HG03565 (cell line): ENCODE results near the gene TMBIM6.

Experiments used
- ATAC-seq: cut with Tn5 transposase; IDR thresholded peaks from one replicate; pipeline ENCODE4 v1.9.1; 2021; ENCODE audit warnings: mild to moderate bottlenecking, moderate library complexity; ENCODE audit not compliant: unreplicated experiment

TMBIM6 gene

DNA sequence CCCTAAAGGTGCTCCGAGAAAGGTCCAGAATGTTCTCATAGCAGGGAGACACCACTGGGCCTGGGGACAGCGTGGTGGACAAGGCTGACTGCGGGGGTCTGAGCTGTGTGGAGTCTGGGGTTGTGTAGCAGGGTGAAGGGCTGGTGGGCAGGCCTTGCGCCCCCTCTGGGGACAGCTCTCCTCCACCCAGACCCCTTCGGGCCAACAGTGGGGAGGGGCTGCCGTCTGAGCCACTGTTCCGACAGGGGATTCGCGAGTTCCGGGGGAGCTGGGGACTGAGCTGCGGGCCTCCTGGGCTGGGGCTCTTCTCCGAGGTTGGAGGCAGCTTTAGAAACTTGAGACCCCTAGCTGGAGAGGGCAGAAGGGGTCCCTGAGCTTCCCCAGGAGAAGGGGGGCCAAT, 54.8 kb downstream of the TMBIM6 start:
- ATAC-seq: no peak

DNA sequence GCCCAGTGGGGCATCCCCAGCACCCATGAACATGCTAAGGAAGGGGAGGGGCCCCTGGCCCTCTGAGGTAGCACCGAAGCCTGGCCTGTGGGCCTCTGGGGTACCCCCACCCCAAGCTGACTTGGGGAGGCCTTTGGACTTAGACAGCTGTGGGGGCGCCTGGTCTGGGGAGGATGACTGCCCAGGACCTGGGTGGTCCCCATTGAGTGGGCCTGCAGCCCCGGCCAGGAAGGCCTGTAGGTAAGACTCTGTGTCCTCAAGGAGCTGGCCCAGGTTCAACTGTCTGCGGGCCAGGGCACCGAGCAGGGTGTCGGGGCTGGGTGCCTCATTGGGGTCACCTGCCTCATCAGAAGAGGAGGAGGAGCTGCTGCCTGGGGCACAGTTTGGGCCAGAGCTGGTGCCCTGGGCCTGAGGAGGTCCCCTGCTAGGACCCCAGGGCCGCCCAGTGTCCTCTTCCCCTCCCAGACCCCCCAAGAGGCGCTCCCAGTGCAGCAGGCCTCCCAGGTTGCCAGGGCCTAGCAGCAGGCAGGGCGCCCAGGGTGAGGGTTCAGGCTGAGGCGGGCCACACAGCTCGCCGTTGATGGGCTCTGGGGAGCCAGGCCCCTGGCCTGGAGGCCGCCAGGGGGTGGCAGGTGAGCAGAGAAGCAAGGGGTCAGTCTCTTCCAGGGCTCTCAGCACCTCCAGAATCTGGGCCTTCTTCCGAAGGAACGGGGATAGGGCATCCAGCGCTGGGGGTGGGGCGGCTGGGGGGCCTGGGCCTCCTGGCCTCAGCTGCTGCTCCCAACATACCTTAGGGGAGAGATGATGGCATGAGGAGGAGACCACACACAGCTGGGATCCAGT, 55.5 kb downstream of the TMBIM6 start:
- ATAC-seq: no peak

DNA sequence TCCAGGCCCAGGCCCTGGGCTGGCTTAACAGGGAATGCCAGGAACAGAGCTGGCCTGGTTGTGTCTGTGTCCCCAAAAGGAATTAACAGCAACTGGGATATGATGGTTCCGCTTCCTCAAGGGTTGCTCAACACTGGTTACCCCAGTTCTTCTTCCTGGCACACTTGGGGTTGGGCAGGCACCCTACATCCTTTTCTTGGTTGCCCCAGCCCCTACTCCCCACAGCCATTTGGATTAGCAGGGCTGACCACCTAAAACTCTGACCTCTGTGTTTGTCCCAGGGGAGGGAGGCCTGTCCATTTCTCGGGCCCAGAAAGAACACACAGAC, 56.1 kb downstream of the TMBIM6 start:
- ATAC-seq: no peak

DNA sequence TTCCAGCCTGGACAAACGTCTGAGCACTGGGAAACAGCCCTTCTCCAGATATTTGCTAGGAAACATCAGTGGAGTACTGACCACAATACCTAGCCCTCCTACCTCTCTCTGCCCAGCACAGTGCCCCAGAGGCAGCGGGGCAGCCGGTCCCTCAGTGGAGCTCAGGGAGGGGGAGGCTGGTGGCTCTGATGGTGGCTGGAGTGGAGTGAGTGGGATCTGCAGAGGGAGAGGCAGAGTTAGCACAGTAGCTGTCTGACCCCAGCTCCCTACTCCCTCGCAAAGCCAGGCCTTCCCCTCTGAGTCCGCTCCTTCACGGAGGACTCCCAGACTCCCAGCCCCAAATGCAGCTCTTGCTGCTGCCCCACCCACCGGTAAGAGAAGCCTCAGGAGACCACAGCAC, 56.9 kb downstream of the TMBIM6 start:
- no peak for ATAC-seq

DNA sequence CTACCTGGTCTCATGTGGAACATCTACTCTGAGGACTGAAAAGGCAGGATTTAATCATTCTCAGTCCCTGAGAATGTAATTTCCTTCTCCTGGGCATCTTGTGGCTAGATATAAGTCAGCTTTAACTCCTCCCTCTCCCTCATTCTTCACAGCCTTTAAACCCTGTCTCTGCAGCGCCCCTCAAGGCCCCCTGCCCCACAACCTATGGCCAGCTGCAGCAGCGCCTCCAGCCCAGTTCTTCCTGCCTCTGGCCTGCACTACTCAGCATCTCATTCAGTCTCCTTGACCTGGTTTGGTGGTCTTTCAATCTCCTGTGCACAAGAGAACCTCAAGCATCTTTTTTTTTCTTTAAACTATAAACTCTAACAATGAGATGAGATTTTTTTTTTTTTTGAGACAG, 57.6 kb downstream of the TMBIM6 start:
- no peak for ATAC-seq

DNA sequence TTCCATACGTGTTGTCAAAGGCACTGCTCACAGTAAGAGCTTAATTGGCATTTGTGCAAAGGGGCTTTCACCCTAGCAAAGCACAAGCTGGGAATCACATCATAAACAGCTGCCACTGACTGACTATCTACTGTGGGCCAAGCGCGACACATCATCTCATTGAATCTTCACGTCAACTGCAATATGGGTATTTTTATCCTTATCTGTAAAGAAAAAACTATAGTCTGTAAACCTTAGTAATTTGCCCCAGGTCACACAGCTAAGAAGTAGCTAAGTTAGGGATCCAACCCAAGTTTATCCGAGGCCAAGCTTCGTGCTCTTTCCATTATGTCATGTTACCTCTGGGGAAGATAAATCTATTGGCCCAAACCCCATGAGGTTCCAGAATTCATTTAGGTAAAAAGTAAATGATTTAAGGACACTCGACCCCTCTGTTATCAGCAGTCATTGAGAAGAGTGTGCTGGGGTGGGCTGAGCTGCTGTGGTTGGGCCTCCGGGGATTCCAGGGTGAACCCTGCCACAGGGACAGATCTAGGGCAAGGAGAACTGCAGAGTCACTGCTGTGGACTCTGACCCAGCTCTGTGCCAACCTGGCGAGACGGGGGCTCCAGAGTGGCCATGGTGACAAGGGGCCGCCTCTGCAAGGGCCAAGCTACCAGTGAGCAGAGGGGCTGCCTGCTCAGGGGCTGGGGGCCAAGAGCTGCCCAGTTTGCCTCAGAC, 59.2 kb downstream of the TMBIM6 start:
- ATAC-seq: no peak

DNA sequence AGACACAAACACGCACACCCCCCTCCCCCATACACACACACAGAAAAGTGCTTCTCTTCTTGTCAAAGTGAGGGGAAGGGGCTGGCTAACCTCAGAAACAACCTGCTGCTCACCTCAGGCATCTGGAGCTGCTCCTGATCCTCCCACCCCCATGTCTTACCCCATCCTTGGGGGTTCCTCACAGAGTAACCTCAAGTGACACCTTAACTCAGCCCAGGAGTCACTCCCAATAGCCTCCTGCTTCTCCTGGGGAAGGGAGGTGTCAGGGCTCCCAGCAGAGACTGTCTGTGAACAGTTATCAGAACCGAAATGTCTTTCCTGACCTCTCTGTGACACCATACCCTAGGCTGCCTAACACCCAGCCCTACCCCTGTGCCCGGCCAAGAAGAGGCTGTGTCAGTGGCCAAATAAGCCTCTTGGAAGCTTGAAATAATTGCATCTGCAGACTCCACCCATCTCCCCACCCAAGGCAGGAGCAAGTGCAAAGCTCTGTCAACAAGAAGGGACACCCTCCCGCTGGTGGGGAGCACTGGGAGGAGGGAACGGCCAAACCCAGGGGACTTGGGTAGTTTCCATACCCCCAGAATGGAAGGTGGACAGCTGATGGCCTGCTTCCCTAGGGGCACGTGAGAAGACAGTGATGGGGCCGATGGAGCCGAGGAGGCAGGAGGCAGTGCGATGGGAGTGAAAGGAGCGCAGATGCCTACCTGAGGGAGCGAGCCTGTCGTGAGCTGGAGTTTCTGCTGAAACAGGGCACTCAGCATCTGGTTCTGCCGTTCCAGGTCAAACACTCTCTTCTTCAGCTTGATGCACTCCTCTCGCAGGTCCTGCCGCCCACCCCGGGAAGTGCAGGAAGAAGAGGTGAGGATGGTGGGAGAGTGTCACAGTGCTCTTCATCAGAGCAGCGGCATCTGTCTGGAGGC, 60.0 kb downstream of the TMBIM6 start:
- no peak for ATAC-seq

DNA sequence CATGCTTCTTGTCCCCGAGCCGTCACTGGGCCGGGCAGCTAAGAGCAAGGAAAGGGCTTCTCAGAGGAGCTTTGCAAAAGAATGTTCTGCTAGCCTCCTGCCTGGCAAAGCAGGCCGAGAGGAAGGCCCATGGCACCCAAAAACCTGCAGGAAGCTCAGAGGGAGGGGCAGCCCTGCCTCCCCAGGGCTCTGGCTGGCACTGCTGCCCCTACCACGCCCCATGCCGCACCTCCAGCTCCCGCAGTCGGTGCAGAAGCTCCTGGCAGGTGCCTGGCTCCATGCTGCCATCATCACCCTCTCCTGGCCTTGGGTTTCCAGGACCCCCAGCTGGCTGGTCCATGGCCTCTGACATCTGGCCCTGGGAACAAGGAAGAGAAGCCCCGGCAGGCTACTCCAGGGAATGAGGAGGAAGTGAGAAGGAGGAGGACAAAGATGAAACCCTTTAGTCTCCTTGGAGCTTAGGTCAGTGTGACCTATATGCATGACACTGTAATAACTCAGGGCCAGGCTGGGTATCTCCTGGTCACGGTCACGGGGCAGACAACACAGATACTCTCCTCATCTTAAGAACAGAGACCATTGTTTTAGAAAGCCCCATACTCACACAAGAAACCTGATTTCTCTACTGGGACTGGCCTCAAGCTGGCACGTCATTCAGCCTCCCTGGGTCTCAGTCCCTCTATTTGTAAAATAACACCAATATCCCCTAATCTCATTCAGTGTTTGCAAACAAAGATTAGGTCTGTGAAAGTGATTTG, 62.5 kb downstream of the TMBIM6 start:
- no peak for ATAC-seq

DNA sequence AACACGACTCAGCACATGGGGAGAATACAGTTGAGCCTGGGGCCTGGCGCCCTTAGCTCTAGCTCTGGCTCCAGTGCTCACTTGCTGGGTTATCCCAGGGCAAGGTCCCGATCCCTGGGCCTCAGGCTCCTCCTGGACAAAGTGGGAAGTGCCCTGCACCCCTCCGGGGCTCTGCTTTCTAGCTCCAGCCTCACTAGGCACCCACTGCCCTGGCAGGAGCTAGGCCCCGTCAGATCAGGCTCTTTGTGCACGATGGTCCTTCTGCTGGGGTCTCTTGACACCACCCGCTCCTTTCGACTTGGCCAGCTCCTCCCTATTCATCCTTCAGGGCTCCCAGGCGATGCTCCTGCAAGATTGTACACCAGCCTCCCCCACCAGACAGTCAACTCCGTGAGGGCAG, 63.5 kb downstream of the TMBIM6 start:
- ATAC-seq: no peak

DNA sequence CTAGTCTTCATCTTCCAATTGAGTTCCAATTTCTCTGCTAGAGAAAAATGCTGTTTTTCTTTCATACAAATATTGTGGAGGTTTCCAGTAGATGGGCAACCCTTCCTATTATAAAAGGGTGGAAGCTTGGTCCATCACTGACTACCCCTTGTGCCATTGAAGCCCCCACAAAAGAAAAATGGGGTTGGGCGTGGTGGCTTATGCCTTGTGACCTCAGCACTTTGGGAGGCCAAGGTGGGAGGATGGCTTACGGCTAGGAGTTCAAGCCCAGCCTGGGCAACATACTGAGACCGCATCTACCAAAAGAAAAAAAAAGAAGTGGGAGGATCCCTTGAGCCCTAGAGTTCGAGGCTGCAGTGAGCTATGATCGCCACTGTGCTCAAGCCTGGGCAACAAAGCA, 64.1 kb downstream of the TMBIM6 start:
- ATAC-seq: no peak

DNA sequence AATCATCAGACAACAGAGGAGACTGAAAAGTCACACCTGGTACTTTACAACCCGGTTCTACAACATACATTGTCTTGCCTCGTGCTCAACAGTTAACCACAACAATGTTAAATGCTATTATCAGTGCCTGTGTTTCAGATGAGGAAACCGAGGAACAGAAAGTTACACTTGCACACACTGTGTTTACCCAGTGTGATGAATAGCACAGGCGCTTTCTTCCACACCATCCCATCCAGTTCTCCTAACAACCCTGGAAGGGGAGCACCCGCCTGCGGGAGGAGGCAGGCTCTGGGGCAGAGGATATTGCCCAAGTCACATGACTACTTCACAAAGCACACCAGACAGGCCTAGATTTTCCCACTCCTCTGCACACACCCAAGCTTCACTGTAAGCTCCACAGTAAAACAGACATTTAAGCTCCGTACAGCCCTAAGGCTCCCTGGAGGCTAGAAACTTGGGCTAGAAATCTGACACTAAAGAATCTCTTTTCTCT, 65.0 kb downstream of the TMBIM6 start:
- no peak for ATAC-seq

DNA sequence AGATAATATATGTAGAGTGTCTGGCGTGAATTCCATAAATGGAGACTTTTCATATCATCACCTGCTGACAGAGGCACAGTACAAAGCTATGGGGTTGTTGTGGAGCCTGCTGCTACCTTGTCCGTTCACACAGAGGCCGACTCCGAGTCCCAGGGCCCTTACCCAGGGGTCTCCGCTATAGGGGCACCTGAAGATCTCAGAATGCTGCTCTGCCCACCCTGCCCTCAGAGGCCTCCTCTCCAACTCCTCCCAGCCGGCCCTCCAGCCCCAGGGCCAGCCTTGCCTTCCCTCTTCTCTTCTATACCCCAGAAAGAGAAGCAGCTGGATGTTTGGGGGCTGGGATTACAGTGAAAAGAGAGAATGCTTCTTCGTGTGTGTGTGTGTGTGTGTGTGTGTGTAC, 65.5 kb downstream of the TMBIM6 start:
- ATAC-seq: no peak

DNA sequence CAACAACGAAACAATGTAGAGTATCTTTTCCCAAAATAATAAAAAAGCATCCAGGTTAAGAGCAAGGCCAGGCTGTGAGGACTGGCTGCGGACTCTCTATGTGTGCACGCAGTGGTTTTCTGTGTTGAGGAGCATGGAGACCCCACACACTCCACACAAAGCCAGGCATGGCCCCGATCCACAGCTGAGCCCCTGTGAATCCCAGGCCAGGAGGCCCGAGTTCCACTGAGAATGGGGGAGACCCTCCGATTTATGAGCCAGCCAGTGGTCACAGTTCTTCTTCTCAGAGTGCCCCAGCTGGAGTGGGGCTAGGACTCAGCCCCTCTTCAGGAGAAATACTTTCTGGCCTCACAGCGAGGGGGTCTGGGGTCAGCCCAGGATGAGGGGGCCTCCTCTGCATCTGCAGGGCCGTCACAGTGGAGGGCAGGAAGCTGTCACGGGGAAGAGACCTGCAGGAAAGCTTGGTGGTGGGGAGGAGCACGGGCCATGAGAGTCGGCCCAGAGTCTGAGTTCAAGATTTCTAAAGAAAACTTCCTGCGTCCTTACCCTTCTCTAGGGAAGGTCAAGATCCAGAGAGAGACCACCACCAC, 66.7 kb downstream of the TMBIM6 start:
- no peak for ATAC-seq

DNA sequence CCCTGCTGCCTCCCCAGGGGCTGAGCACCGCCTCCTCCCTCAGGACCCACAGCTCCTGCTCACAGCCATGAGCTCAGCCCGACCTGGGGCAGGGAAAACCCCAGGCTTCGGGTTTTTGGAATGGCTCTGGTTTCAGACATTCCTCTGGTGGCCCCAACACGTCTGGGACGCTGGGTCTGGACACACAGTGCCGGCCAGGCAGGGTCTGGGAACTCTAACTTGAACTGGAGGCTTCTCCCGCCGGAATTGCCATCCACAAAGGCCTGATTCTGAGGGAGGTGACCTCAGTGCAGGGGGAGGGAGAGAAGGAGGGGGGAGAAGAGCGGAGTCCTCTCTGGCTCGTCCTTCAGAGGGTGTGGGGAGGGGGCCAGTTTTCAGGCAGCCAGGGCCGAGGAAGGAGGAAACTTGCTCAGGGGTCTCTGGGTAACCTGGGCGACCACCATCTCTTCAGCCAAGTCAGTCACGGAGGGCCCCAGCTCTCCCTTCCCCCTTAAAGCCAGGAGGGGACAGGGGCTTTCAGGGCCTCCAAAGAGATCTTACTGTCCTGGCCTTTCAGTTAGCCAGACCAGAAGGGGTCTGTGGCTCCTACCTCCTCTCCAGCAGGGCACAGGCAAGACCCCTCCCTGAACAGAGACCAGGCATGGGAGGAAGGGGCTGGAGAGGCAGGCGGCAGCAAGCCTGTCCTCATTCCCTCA, 67.5 kb downstream of the TMBIM6 start:
- ATAC-seq: no peak

DNA sequence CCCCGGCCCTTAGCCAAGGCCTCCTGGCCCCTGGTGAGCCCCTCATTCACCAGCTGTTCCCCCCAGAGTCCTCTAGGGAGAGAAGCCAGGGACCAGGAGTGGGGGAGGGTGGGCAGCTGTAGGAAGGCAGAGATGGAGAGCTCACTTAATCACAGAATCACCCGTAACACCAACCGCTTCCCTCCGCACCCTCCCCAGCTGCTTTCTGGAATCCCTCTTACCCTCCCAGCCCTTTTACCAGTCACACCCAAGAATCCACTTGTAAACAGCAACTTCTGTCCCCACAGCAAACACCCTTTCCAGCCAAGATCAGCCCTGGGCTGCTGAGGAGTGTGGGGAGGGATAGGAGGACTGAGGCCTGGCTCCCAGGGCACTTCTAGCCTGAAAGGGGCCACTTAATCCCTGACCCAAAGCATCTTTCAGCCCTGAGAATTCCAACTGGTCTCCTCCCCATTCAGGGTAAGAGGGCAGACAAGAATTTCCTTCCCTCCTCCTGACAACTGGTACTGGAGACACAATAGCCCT, 68.1 kb downstream of the TMBIM6 start:
- ATAC-seq: no peak

DNA sequence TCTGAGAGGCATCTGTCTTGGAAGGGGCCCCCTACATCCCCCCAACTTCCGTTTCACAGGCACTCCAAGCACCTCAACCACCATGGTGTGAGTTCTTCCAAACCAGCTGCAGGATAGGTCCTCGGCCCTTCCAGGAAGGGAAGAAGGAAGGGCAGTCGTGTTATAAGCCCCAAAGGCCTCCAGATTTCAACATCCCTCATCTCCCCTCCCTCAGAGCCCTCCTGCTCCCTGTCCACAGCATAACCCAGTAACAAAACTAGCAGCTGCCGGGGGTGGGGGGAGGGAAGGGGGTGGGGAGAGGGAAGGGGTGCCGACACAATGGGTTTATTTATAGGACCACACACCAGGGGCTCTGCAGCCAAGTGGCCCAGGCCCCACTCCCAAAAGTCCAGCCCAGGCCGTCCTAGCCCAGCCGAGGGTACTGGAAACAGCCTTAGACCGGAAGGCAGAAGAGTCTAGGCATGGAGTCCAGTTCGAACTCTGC, 68.6 kb downstream of the TMBIM6 start:
- no peak for ATAC-seq

DNA sequence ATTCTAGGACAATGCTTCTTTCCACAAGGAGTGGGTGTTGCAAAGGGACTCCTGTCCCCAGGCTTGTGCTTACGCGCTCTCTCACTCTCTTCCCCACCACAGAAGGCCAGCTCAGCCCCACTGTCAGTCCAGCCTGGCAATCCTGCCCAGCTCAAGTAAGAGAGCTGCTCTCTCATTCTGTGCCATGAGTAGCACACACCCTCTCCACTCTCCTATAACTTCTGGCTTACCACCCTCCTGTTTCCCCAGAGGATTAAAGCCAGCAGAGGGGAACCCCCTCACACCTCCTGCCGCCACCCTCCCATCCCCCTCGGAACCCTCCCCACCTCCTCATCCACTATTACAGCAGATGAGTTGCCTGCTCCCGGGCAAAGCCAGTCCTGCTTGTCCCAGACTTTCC, 69.8 kb downstream of the TMBIM6 start:
- ATAC-seq: no peak

DNA sequence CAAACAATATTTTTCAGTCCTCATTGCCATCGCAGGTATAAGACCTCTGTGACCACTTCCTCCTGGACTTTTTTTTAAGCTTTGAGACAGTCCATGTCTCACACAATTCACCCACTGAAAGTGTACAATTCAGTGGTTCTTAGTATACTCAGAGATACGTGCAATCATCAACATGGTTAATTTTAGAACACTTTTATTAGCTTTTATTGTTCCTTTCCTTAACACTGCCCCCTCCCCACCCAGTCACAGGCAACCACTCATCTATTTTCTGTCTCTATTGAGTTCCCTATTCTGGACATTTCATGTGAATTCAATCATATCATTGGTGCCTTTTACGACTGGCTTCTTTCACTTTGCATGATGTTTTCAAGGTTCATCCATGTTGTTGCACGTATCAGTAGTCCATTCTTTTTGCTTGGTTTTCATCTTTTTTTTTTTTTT, 70.6 kb downstream of the TMBIM6 start:
- ATAC-seq: no peak

DNA sequence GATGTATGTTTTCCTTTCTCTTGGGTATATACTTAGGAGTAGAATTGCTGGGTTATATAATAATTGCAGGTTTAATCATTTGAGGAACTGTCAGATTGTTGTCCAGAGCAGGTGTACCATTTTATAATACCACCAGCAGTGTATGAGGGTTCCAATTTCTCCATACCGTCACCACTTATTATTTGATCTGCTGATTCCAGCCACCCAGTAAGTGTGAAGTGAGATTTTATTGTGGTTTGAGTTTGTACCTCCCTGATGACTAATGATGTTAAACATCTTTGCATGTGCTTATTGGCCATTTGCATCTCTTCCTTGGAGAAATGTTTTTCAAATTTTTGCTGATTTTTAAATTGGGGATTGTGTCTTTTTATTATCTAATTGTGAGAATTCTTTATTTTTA, 71.8 kb downstream of the TMBIM6 start:
- no peak for ATAC-seq
